IPS-18c (cell line): Measurements from ENCODE around the gene NOTCH3.

Experiments
- H3K4me3 ChIP-seq: 2 replicates; pipeline ENCODE4 v1.7.0; 2013; ENCODE audit warnings: low read depth, mild to moderate bottlenecking, low read length, moderate library complexity; ENCODE audit not compliant: insufficient read depth
- H3K9me3 ChIP-seq: one replicate; pipeline ENCODE4 v1.6.1; 2013; ENCODE audit warnings: mild to moderate bottlenecking, low read length, moderate library complexity; ENCODE audit not compliant: control insufficient read depth, insufficient read depth

NOTCH3 gene

GRCh38 chr19:15181394-15181793, 19.4 kb downstream of the NOTCH3 start:
- H3K4me3 ChIP-seq: no peak overlapping the region
- H3K9me3 ChIP-seq: no peaks in the 10 kb centered on the region

DNA sequence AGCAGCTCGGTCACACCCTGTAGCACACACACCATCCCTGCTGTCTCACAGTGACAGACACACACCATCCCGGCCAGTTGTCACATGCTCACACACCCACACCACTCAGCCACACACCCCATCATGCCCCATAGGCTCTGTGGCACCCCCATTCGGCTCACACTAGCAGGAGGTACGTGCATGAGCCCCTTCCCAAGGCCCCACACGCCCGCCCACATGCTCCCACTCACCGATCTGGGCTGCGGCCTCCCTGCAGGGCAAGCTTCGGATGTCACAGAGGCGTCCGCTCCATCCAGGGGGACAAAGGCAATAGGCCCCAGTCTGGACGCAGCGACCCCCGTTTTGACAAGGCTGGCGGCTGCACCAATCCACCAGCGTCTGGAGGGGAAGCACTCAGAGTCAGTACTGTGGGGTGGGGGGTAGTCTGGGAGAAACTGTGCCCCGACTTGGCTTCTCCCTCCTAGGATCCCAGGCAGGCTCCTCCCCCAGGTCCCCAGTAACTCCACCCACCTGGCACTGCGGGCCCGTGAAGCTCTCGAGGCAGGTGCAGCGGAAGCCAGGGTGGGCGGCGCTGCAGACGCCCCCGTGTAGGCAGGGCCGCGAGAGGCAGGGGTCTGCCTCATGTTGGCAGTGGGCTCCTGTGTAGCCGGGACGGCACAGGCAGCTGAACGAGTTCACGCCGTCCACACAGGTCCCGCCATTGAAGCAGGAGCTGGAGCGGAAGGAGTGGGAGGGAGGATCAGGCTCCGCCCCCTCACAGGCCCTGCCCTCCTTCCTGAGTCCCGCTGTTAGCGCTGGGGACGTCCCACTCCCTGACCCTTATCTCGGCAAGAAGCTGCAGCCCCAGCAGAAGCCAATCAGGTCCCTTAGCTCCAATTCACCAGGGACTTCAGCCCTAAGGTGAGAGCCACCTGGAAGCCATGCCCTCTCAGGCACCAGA, 20.1 kb downstream of the NOTCH3 start:
- no peaks in the 10 kb centered on the region for H3K9me3 ChIP-seq
- H3K4me3 ChIP-seq: no peak overlapping the region; the same call in 1 of the 2 replicates

DNA sequence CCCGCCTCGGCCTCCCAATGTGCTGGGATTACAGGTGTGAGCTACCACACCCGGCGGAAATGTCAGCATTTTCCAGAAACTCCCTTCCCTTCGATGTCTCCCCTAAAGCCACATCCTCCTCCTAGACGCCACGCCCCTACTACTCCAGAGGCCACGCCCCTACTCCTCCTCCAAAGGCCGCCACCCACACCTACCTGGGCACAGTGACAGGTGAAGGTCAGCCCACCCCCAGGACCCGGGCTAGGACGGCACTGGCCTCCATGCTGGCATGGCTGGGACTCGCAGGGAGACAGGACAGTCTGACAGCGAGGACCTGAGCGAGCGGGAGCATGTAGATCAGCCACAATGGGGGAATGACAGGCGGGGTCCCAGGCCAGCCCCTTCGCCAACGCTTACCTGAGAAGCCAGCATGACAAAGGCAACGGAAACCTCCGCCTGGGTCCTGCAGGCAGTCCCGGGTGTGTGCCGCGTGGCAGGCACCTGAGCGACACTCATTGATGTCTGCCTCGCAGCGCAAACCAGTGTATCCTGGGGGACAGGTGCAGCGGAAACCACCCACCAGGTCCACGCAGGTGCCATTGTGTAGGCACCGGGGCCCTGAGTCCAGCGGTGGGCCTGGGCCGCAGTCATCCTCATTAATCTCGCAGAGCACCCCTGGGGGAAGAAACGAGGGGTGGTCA, 22.0 kb downstream of the NOTCH3 start:
- H3K4me3 ChIP-seq: no peak overlapping the region

DNA sequence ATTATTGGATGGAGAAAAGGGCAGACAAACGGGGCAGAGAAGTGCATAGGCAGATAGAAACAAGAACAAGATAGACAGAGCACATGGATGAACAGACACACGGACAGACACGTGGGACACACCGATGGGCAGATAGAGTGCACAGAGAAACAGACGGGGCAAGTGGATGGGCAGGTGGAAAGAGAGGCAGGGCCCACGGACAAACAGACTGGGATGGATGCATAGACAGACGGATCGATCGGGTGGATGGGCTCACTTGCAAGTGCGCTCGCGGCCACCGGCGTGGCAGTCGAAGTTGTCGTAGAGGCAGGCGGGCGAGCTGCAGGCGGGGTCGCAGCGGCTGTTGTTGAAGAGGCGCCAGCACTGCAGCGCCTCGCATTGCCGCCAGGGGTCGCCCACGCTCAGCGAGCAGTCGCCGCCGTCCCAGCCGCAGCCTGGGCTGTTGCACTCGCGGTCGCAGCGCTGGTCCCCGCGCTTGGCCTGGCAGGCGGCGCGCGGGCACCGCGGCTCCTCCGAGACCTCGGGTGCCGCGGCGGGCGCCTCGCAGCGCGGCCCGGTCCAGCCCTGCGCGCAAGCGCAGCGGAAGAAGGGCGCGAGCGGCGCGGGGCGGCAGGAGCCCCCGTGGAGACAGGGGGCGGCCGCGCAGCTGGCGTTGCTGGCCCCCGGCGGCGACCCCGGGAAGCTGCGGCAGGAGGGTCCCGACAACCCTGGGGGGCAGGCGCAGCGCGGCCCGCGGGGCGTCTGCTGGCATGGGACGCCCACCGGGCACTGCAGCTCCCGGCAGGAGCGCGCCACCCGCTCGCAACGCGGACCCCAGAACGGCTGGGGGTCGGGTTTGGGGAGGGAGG, 23.3 kb downstream of the NOTCH3 start:
- Histone ChIP-seq H3K9me3 (no peaks in the 10 kb centered on the region), H3K4me3 (peak overlapping the region; percentile 49; the same call in 1 of the 2 replicates)

More for the DNA sequence above, 22.0 kb downstream of the NOTCH3 start:
- no peaks in the 10 kb centered on the region for H3K9me3 ChIP-seq

GRCh38 chr19:15175609-15176008, 25.2 kb downstream of the NOTCH3 start:
- Histone ChIP-seq H3K4me3 (no peak overlapping the region), H3K9me3 (no peaks in the 10 kb centered on the region)

DNA sequence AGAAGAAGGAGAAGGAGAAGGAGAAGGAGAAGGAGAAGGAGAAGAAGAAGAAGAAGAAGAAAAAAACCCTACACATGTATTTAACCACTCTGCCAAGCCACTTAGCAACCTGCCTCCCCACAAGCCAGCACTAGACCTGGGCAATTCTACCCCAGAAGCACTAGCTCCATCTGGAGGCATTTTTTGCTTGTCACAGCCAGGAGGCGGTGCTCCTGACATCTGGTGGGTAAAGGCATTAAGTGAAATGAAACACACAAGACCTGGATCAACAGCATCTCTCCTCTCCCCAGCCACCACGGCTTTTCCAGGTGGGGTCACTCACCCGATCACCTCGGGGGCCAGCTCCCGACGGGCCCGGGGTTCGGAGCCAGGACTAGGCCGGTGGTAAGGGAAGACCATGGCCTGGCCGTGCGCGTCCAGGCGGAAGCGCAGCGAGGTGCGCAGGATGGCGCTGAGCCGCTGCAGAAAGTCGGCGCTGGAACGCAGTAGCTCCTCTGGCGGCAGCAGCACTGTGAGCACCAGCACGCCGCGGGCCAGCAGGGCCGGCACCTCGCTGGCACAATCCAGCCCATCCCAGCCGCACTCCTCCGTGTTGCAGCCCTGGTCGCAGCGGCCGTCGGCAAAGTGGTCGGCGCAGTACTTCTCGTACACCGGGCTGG, 26.9 kb downstream of the NOTCH3 start:
- no peaks in the 10 kb centered on the region for H3K9me3 ChIP-seq
- no peak overlapping the region for H3K4me3 ChIP-seq

DNA sequence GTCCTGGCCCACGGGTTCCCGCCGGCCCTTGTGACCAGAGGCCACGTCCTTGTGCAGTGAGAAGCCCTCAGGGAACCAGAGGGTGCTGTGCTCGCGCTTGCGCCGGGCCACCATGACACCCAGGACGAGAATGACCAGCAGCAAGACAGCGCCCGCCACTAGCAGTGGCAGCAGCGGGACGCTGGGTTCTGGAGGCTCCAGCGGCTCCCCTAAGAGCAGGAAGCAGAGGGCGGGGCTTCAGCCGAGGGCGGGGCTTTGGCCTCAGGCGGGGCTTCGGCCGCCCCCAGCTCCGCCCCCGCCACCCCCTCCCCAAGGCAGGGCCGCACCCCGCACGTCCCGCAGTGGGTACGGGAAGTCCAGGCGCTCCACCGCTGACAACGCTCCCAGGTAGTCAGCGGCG, 30.4 kb downstream of the NOTCH3 start:
- no peaks in the 10 kb centered on the region for H3K9me3 ChIP-seq
- H3K4me3 ChIP-seq: no peak overlapping the region

DNA sequence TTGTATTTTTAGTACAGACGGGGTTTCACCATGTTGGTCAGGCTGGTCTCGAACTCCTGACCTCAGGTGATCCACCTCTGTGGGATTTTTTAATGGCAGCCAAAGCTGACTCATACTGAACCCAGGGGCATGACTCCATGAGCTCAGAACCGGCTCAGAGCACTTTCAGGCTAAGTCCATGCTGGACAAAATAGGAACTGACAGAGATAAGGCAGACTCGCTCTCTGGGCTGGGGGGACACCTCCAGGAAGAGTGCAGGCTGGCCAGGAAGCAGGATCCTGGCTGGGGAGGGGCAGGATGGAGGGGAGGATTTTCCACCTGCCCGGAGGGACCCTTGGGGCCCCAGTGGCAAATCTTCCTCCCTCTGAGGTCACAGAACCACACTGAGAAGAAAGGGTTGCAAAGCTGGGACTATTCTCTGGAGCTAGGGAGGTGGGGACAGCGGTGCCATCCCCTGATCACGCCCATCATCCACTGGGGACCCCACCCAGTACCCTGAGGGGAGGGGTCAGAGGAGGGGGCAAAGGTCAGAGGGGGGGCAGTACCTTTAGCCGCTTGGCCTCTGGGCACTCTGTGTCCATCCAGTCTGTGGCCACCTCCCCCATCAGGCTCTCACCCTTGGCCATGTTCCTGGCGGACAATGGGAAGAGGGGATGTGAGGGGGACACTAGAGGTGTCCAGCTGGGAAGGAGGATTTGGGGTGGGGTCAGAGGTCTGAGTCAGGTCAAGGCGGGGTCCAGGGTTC, 31.1 kb downstream of the NOTCH3 start:
- H3K4me3 ChIP-seq: no peak overlapping the region
- H3K9me3 ChIP-seq: no peaks in the 10 kb centered on the region

DNA sequence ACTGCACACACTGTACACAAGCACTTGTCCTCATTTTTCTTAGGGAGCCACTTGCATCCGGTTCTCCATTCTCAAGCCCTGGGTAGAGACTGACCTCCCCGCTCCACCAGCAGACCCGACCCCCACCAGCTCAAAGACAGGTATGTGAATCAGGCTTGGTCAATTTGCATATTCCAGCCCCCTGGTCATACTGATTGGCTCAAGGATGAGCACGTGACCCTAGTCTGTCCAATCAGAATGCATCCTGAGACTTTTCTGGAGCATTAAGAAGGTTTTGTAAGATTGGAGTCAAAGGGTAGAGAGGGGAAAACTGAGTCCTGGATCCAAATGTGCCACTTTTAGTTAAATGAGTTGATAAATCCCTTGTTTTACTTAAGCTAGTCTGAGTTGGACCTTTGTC, 34.1 kb downstream of the NOTCH3 start:
- no peaks in the 10 kb centered on the region for H3K9me3 ChIP-seq
- H3K4me3 ChIP-seq: no peak overlapping the region

- peaks cover 6% of the 10 kb centered on the region for H3K9me3 ChIP-seq
- no peak overlapping the region for H3K4me3 ChIP-seq
Measured at GRCh38 chr19:15161028-15161984, 39.5 kb downstream of the NOTCH3 start.

DNA sequence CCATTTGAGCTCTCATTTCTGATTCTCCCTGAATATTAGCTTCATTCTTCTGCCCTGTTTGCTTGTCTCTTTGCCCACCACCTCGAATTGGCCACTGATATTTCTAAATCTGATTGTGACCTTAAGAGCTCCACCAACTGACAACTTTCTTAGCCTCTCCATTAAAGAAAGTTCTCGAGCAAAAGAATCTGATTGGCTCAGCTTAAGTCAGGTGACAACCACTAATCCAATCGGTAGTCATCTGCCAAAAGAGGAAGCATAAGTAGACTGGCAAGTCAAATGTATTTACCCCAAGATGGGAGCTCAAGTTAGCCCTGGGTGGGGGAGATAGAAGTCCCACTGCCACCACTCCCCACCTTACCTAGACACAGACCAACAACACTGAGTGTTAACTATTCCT, 41.5 kb downstream of the NOTCH3 start:
- Histone ChIP-seq H3K4me3 (no peak overlapping the region), H3K9me3 (peaks cover 6% of the 10 kb centered on the region)

- H3K9me3 ChIP-seq: peaks cover 6% of the 10 kb centered on the region
- no peak overlapping the region for H3K4me3 ChIP-seq
Measured at GRCh38 chr19:15156391-15156790, 44.4 kb downstream of the NOTCH3 start.

DNA sequence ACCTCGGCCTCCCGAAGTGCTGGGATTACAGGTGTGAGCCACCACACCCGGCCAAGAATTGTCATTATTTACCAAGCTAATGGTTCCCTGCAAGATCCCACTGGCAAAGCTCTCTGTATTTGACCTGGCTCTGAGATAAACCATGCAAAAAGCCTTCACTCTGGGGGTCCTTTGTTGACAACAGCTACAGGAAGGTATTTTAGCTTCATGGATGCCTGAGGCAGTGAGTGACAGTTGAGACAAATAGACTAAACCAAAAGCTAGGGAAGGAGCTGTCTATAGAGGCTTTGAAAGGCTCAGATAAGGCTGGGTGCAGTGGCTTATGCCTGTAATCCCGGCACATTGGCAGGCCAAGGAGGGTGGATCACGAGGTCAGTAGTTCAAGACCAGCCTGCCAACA, 45.5 kb downstream of the NOTCH3 start:
- no peaks in the 10 kb centered on the region for H3K9me3 ChIP-seq

GRCh38 chr19:15154002-15154612, 46.7 kb downstream of the NOTCH3 start:
- Histone ChIP-seq H3K9me3 (no peaks in the 10 kb centered on the region), H3K4me3 (no peak overlapping the region)

More for the DNA sequence above, 45.5 kb downstream of the NOTCH3 start:
- H3K4me3 ChIP-seq: no peak overlapping the region

- H3K4me3 ChIP-seq: no peak overlapping the region
- H3K9me3 ChIP-seq: no peaks in the 10 kb centered on the region
Measured at GRCh38 chr19:15149737-15150136, 51.1 kb downstream of the NOTCH3 start.
